Mesenchymal stem cell (in vitro differentiated cells and primary cell): ENCODE results near the gene DENND6A.

Experiments used
- DNase-seq: peaks from one replicate; pipeline ENCODE4 v3.0.0-alpha.2; 2013
- H2AFZ ChIP-seq: one replicate; pipeline ENCODE4 v1.6.1; 2013; ENCODE audit warnings: low read depth, mild to moderate bottlenecking, control low read depth, inconsistent platforms, low read length, moderate library complexity
- H2AK5ac ChIP-seq: 2 replicates; pipeline ENCODE4 v1.6.1; 2013; ENCODE audit warnings: low read length, moderate library complexity, mild to moderate bottlenecking, inconsistent platforms; ENCODE audit not compliant: severe bottlenecking
- H2BK120ac ChIP-seq: one replicate; pipeline ENCODE4 v1.6.1; 2013; ENCODE audit warnings: low read depth, mild to moderate bottlenecking, inconsistent platforms, low read length, moderate library complexity
- H2BK12ac ChIP-seq, 2 experiments: one replicate each; pipeline ENCODE4 v1.6.1; 2013; ENCODE audit warnings: inconsistent platforms in 2 of 2, low read length in 2 of 2, mild to moderate bottlenecking in 2 of 2, moderate library complexity in 2 of 2, control low read depth in 1 of 2
- H2BK15ac ChIP-seq: one replicate; pipeline ENCODE4 v1.6.1; 2013; ENCODE audit warnings: mild to moderate bottlenecking, low read depth, inconsistent platforms; ENCODE audit not compliant: poor library complexity, severe bottlenecking
- H2BK5ac ChIP-seq: 2 replicates; pipeline ENCODE4 v1.6.1; 2013; ENCODE audit warnings: low read depth, mild to moderate bottlenecking, low read length, control low read depth, inconsistent platforms; ENCODE audit not compliant: poor library complexity, severe bottlenecking
- H3K14ac ChIP-seq, 2 experiments: one replicate each; pipeline ENCODE4 v1.6.1; 2013; ENCODE audit warnings: inconsistent platforms in 2 of 2, low read length in 2 of 2, control low read depth in 1 of 2, mild to moderate bottlenecking in 1 of 2, moderate library complexity in 1 of 2
- H3K18ac ChIP-seq, 2 experiments: one replicate each; pipeline ENCODE4 v1.6.1; 2013; ENCODE audit warnings: inconsistent platforms in 2 of 2, low read length in 2 of 2, control low read depth in 1 of 2, low read depth in 1 of 2, mild to moderate bottlenecking in 1 of 2
- H3K23ac ChIP-seq, 2 experiments: one replicate each; pipeline ENCODE4 v1.6.1; 2013; ENCODE audit warnings: inconsistent platforms in 2 of 2, low read length in 2 of 2, mild to moderate bottlenecking in 2 of 2, moderate library complexity in 2 of 2, control low read depth in 1 of 2
- H3K27ac ChIP-seq: 2 replicates; pipeline ENCODE4 v1.5.1; 2013; ENCODE audit warnings: mild to moderate bottlenecking, moderate library complexity, low read length, control low read depth, inconsistent platforms; ENCODE audit not compliant: poor library complexity, severe bottlenecking
- H3K27me3 ChIP-seq, 2 experiments: 2 replicates each; pipeline versions ENCODE4 v1.6.1 to v1.7.0; 2013; ENCODE audit warnings: low read length in 2 of 2, mild to moderate bottlenecking in 2 of 2, moderate library complexity in 2 of 2, control low read depth in 1 of 2, inconsistent platforms in 1 of 2; ENCODE audit not compliant: control insufficient read depth in 1 of 2, insufficient read depth in 1 of 2
- H3K36me3 ChIP-seq, 2 experiments: 2 replicates each; pipeline versions ENCODE4 v1.6.1 to v1.7.0; 2013; ENCODE audit warnings: low read length in 2 of 2, control low read depth in 1 of 2, inconsistent platforms in 1 of 2, low read depth in 1 of 2, mild to moderate bottlenecking in 1 of 2; ENCODE audit not compliant: insufficient read depth in 2 of 2, control insufficient read depth in 1 of 2
- H3K4ac ChIP-seq, 2 experiments: one replicate each; pipeline ENCODE4 v1.6.1; 2013; ENCODE audit warnings: inconsistent platforms in 2 of 2, low read length in 2 of 2, mild to moderate bottlenecking in 2 of 2, moderate library complexity in 2 of 2, control low read depth in 1 of 2, low read depth in 1 of 2
- H3K4me1 ChIP-seq: 2 replicates; pipeline ENCODE4 v1.6.1; 2013; ENCODE audit warnings: low read depth, low read length, control low read depth; ENCODE audit not compliant: control insufficient read depth, insufficient read depth
- H3K4me2 ChIP-seq: 2 replicates; pipeline ENCODE4 v1.6.1; 2013; ENCODE audit warnings: low read length, mild to moderate bottlenecking, inconsistent platforms; ENCODE audit not compliant: poor library complexity, severe bottlenecking
- H3K4me3 ChIP-seq, 2 experiments: 2 replicates each; pipeline versions ENCODE4 v1.5.1 to v1.7.0; 2013; ENCODE audit warnings: low read length in 2 of 2, mild to moderate bottlenecking in 2 of 2, control low read depth in 1 of 2, low read depth in 1 of 2; ENCODE audit not compliant: insufficient read depth in 1 of 2
- H3K79me1 ChIP-seq: replicated peaks from 2 replicates; pipeline ENCODE4 v1.6.1; 2013; ENCODE audit warnings: mild to moderate bottlenecking, control low read depth, low read length, inconsistent platforms; ENCODE audit not compliant: poor library complexity, severe bottlenecking
- H3K9ac ChIP-seq: 2 replicates; pipeline ENCODE4 v1.7.0; 2013; ENCODE audit warnings: mild to moderate bottlenecking, low read length, moderate library complexity
- H3K9me3 ChIP-seq: 2 replicates; pipeline ENCODE4 v1.7.0; 2013; ENCODE audit warnings: mild to moderate bottlenecking, low read length; ENCODE audit not compliant: control insufficient read depth
- H4K8ac ChIP-seq: one replicate; pipeline ENCODE4 v1.6.1; 2013; ENCODE audit warnings: inconsistent platforms, mild to moderate bottlenecking, low read length, moderate library complexity
- H4K91ac ChIP-seq: one replicate; pipeline ENCODE4 v1.6.1; 2013; ENCODE audit warnings: mild to moderate bottlenecking, low read length, inconsistent platforms
- WGBS: methylation state at CpG from one replicate; pipeline ENCODE4 v1.1.7; 2013; ENCODE audit warnings: mixed read lengths; 5-methylcytosine and 5-hydroxymethylcytosine counted together

Gene DENND6A

DNA sequence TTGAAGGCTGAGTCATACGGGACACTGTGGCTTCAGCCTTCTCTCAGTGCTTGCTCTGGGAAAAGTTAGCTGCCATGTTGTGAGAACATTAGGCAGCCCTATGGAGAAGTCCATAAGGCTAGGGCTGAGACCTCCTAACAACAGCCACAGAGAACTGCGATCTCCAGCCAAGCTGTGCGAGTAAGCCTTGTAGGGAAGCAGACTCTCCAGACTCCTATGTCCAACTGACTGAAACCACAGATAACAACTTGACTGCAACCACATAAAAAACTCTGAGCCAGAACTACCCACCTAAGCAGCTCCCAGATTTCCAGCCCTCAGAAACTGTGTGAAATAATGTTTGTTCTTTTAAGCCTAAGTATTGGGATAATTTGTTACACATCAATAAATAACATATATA is 40.7 kb downstream of the DENND6A start:
- Histone ChIP-seq H2BK120ac (no peak overlapping the region), H3K4me3 (no peak overlapping the region), H2BK5ac (no peak overlapping the region), H3K4me1 (no peaks in the 10 kb centered on the region), H2BK15ac (no peak overlapping the region), H3K18ac (no peak overlapping the region), H3K79me1 (peaks cover 15% of the 10 kb centered on the region), H3K4ac (no peak overlapping the region), H3K14ac (no peak overlapping the region), H3K27ac (no peak overlapping the region), H2AK5ac (no peak overlapping the region), H2BK12ac (no peak overlapping the region), H4K8ac (no peak overlapping the region), H3K27me3 (no peaks in the 10 kb centered on the region), H3K9ac (no peak overlapping the region), H2AFZ (no peak overlapping the region), H3K9me3 (peaks cover 8% of the 10 kb centered on the region), H3K36me3 (peaks cover 3 to 81% of the 10 kb centered on the region in 2 experiments), H3K23ac (no peak overlapping the region), H4K91ac (no peak overlapping the region), H3K4me2 (no peak overlapping the region)
- DNase-seq = no peak
- 97% methylated on average over 3 of the region's 3 CpGs for WGBS

DNA sequence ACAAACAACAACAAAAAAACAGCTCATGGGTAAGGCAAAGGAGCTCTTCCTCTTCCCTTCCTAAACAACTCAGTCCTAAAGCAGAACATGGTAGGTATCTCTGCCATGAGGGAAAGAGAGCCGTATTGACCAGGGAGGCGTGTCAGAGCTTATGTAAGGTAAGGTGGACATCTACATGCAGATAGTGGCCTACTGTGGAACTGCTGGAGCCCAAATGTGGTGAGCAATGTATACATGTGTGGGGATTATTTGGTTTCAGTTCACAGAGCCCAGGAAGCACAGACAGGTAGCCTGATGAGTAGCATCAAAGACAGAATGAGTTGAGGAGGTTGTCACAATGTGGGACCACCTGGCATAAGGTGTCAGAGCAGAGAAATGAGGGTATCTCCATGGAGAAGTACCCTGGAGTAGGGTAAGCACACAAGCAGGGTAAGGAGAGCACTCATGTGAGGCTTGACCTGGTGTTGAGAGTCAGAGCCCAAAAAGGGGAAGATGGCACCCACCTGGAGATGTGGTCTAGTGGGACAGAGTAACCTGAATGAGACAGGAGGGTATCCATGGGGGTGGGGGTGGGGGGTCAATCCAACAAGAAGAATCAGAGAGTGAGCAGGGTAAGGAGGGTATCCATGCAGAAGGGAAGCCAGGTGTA is 45.5 kb downstream of the DENND6A start:
- H2BK12ac ChIP-seq = no peak overlapping the region
- H2BK5ac ChIP-seq = no peak overlapping the region
- no peak overlapping the region for H2BK120ac ChIP-seq
- no peak overlapping the region for H3K4ac ChIP-seq
- H3K27ac ChIP-seq = no peak overlapping the region
- H3K23ac ChIP-seq = peak overlapping the region in 1 of 2 experiments; percentile 34
- H3K36me3 ChIP-seq = peaks cover 6 to 70% of the 10 kb centered on the region in 2 experiments
- H3K9ac ChIP-seq = peak overlapping the region; percentile 66
- H3K79me1 ChIP-seq = peaks cover 17% of the 10 kb centered on the region
- peaks cover 8% of the 10 kb centered on the region for H3K9me3 ChIP-seq
- WGBS = 94% methylated on average over 2 of the region's 2 CpGs
- H3K4me1 ChIP-seq = no peaks in the 10 kb centered on the region
- H3K18ac ChIP-seq = no peak overlapping the region
- H3K4me2 ChIP-seq = no peak overlapping the region
- H3K27me3 ChIP-seq = no peaks in the 10 kb centered on the region
- H2AK5ac ChIP-seq = no peak overlapping the region
- H3K4me3 ChIP-seq = no peak overlapping the region
- H2AFZ ChIP-seq = no peak overlapping the region
- DNase-seq = no peak
- H3K14ac ChIP-seq = no peak overlapping the region
- no peak overlapping the region for H4K8ac ChIP-seq
- no peak overlapping the region for H2BK15ac ChIP-seq
- no peak overlapping the region for H4K91ac ChIP-seq

DNA sequence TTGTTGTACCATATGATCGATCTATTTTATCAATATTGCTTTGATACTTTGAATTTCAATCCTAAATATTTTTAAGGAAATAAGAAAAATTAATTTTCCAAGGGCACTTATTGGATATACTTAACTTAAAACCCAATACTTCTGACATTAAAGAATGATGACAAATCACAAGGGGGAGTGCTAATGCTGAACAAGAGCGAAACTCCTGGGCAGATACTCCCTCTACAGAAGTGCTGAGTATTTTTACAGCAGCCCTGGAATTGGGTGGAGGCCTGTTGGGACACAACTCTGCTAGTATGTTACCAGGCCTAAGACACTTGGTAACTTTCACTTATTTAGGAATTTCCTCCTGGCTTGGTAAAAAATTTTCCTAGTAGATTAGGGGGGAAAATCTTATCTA is 46.2 kb downstream of the DENND6A start:
- Histone ChIP-seq H3K14ac (no peak overlapping the region), H3K27me3 (no peaks in the 10 kb centered on the region), H2BK12ac (no peak overlapping the region), H4K91ac (no peak overlapping the region), H3K36me3 (peaks cover 6 to 71% of the 10 kb centered on the region in 2 experiments), H2BK15ac (no peak overlapping the region), H3K4me2 (no peak overlapping the region), H3K9ac (peak overlapping the region; percentile 66), H2BK120ac (no peak overlapping the region), H3K9me3 (peaks cover 8% of the 10 kb centered on the region), H3K4me3 (no peak overlapping the region), H3K18ac (no peak overlapping the region), H4K8ac (no peak overlapping the region), H3K27ac (no peak overlapping the region), H2AK5ac (no peak overlapping the region), H2BK5ac (no peak overlapping the region), H2AFZ (no peak overlapping the region), H3K23ac (no peak overlapping the region), H3K4ac (no peak overlapping the region), H3K79me1 (peaks cover 14% of the 10 kb centered on the region), H3K4me1 (no peaks in the 10 kb centered on the region)
- DNase-seq = peak; percentile 20
- WGBS = 100% methylated on average over 1 of the region's 2 CpGs

DNA sequence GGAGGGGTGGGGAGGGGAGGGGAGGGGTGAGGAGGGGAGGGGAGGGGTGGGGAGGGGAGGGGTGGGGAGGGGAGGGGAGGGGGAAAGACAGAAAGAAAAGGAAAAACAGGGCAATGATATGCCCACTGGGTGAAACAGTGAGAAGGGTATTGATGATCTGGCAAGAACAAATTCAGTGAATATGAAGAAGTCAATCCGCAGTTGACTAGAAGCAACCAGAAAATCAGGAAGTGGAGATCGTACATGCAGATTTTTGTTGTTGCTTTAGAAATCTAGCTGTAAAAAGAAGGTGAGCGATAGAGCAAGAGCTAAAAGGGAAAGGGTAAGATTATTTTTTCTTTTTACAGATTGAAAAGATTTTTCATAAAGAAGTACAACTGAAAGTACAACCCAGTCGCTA is 48.1 kb downstream of the DENND6A start:
- Histone ChIP-seq H2BK15ac (no peak overlapping the region), H2BK5ac (no peak overlapping the region), H3K27ac (no peak overlapping the region), H3K14ac (no peak overlapping the region), H3K36me3 (peaks cover 6 to 67% of the 10 kb centered on the region in 2 experiments), H3K27me3 (no peaks in the 10 kb centered on the region), H2AFZ (no peak overlapping the region), H3K9ac (no peak overlapping the region), H3K79me1 (peaks cover 12% of the 10 kb centered on the region), H3K18ac (no peak overlapping the region), H3K23ac (no peak overlapping the region), H4K91ac (no peak overlapping the region), H4K8ac (no peak overlapping the region), H3K9me3 (peaks cover 8% of the 10 kb centered on the region), H3K4me2 (no peak overlapping the region), H2AK5ac (no peak overlapping the region), H2BK120ac (no peak overlapping the region), H3K4me1 (no peaks in the 10 kb centered on the region), H3K4ac (no peak overlapping the region), H2BK12ac (no peak overlapping the region), H3K4me3 (no peak overlapping the region)
- WGBS = 99% methylated on average over 3 of the region's 4 CpGs
- DNase-seq = no peak
